ENCODE data around the gene VTN.

Gene VTN

GRCh38 chr17:28381141-28381825 lies 11.2 kb upstream of the VTN start:
- POLR2A ChIA-PET, result no interaction called here

GRCh38 chr17:28379814-28380801 lies 10.0 kb upstream of the VTN start:
- CTCF ChIA-PET, result interaction anchor here (1.2 kb wide), 1 partner anchor 22 kb away, joined by 3 read pairs; a partner anchor contains a TSS

More at GRCh38 chr17:28381141-28381825, 11.2 kb upstream of the VTN start:
- Histone ChIP-seq H3K36me3 (ENCODE audit: control insufficient read depth in 4 of 4, insufficient read depth in 4 of 4, low read length in 3 of 4) (peaks cover 0 to 2% (median 0%) of the 10 kb centered on the region in 4 experiments), H3K27me3 (replicated peaks in 2 of 5; ENCODE audit: control insufficient read depth in 4 of 5, insufficient read depth in 5 of 5, low read length in 4 of 5) (peaks cover 0 to 33% (median 0%) of the 10 kb centered on the region in 5 experiments), H3K4me1 (ENCODE audit: control extremely low read depth in 1 of 4, control insufficient read depth in 4 of 4, insufficient read depth in 4 of 4, low read length in 3 of 4) (peaks cover 0 to 34% (median 20%) of the 10 kb centered on the region in 4 experiments), H3K9me3 (ENCODE audit: control extremely low read depth in 1 of 5, control insufficient read depth in 4 of 5, insufficient read depth in 2 of 5, low read depth in 1 of 5, low read length in 4 of 5) (no peaks in the 10 kb centered on the region), H3K27ac (ENCODE audit: insufficient read depth in 1 of 2, low read depth in 1 of 2, low read length in 2 of 2, poor library complexity in 1 of 2, severe bottlenecking in 2 of 2) (no peak overlapping the region), H3K4me3 (ENCODE audit: control insufficient read depth in 1 of 7, extremely low read depth in 1 of 7, insufficient read depth in 4 of 7, low read depth in 2 of 7, low read length in 6 of 7) (peak overlapping the region in 2 of 7 experiments; percentile 40 to 61)
- peak in 2 of 3 donors; percentile 48 to 53 for DNase-seq
- WGBS (ENCODE audit: insufficient coverage), result 29% methylated on average over 71 of the region's 72 CpGs
- CTCF ChIA-PET, result interaction anchor here (0.8 to 1.2 kb wide), 2 partner anchors 20 to 129 kb away, joined by 3 read pairs; no protein-coding TSS in a partner anchor

GRCh38 chr17:28372945-28373274 lies 2.8 kb upstream of the VTN start:
- Histone ChIP-seq H3K36me3 (ENCODE audit: control insufficient read depth in 4 of 4, insufficient read depth in 4 of 4, low read length in 3 of 4) (peaks cover 0 to 2% (median 0%) of the 10 kb centered on the region in 4 experiments), H3K27ac (ENCODE audit: insufficient read depth in 1 of 2, low read depth in 1 of 2, low read length in 2 of 2, poor library complexity in 1 of 2, severe bottlenecking in 2 of 2) (no peak overlapping the region), H3K4me1 (ENCODE audit: control extremely low read depth in 1 of 4, control insufficient read depth in 4 of 4, insufficient read depth in 4 of 4, low read length in 3 of 4) (peaks cover 0 to 22% (median 12%) of the 10 kb centered on the region in 4 experiments), H3K4me3 (ENCODE audit: control insufficient read depth in 1 of 7, extremely low read depth in 1 of 7, insufficient read depth in 4 of 7, low read depth in 2 of 7, low read length in 6 of 7) (peak overlapping the region in 1 of 7 experiments; percentile 83), H3K27me3 (replicated peaks in 2 of 5; ENCODE audit: control insufficient read depth in 4 of 5, insufficient read depth in 5 of 5, low read length in 4 of 5) (peaks cover 0 to 14% (median 0%) of the 10 kb centered on the region in 5 experiments), H3K9me3 (ENCODE audit: control extremely low read depth in 1 of 5, control insufficient read depth in 4 of 5, insufficient read depth in 2 of 5, low read depth in 1 of 5, low read length in 4 of 5) (no peaks in the 10 kb centered on the region)
- ChIA-PET POLR2A (no interaction called here), CTCF (no interaction called here)
- WGBS (ENCODE audit: insufficient coverage), result 89% methylated on average over 4 of the region's 6 CpGs
- DNase-seq, result no peak

More at GRCh38 chr17:28379814-28380801, 10.0 kb upstream of the VTN start:
- Histone ChIP-seq H3K27me3 (replicated peaks in 2 of 5; ENCODE audit: control insufficient read depth in 4 of 5, insufficient read depth in 5 of 5, low read length in 4 of 5) (peaks cover 0 to 31% (median 0%) of the 10 kb centered on the region in 5 experiments), H3K4me3 (ENCODE audit: control insufficient read depth in 1 of 7, extremely low read depth in 1 of 7, insufficient read depth in 4 of 7, low read depth in 2 of 7, low read length in 6 of 7) (no peak overlapping the region), H3K4me1 (ENCODE audit: control extremely low read depth in 1 of 4, control insufficient read depth in 4 of 4, insufficient read depth in 4 of 4, low read length in 3 of 4) (peaks cover 0 to 30% (median 17%) of the 10 kb centered on the region in 4 experiments), H3K27ac (ENCODE audit: insufficient read depth in 1 of 2, low read depth in 1 of 2, low read length in 2 of 2, poor library complexity in 1 of 2, severe bottlenecking in 2 of 2) (no peak overlapping the region), H3K9me3 (ENCODE audit: control extremely low read depth in 1 of 5, control insufficient read depth in 4 of 5, insufficient read depth in 2 of 5, low read depth in 1 of 5, low read length in 4 of 5) (no peaks in the 10 kb centered on the region), H3K36me3 (ENCODE audit: control insufficient read depth in 4 of 4, insufficient read depth in 4 of 4, low read length in 3 of 4) (peaks cover 0 to 2% (median 0%) of the 10 kb centered on the region in 4 experiments)
- 40% methylated on average over 6 of the region's 10 CpGs for whole genome bisulfite sequencing (ENCODE audit: insufficient coverage)
- peak; percentile 37 to 82 (median 71) for DNase-seq
- POLR2A ChIA-PET, result no interaction called here

GRCh38 chr17:28372203-28372944 lies 2.3 kb upstream of the VTN start:
- H3K27me3 ChIP-seq (replicated peaks in 2 of 5; ENCODE audit: control insufficient read depth in 4 of 5, insufficient read depth in 5 of 5, low read length in 4 of 5), result peaks cover 0 to 14% (median 0%) of the 10 kb centered on the region in 5 experiments
- H3K27ac ChIP-seq (ENCODE audit: insufficient read depth in 1 of 2, low read depth in 1 of 2, low read length in 2 of 2, poor library complexity in 1 of 2, severe bottlenecking in 2 of 2), result no peak overlapping the region
- no peaks in the 10 kb centered on the region for H3K36me3 ChIP-seq (ENCODE audit: control insufficient read depth in 4 of 4, insufficient read depth in 4 of 4, low read length in 3 of 4)
- no peaks in the 10 kb centered on the region for H3K9me3 ChIP-seq (ENCODE audit: control extremely low read depth in 1 of 5, control insufficient read depth in 4 of 5, insufficient read depth in 2 of 5, low read depth in 1 of 5, low read length in 4 of 5)
- DNase-seq, result peak in 2 of 3 donors; percentile 27 to 46
- POLR2A ChIA-PET, result interaction anchor here (1.0 kb wide), 1 partner anchor 15 kb away, joined by 3 read pairs; the partner anchor contains the start of gene POLDIP2
- CTCF ChIA-PET, result no interaction called here
- WGBS (ENCODE audit: insufficient coverage), result 2% methylated on average over 45 of the region's 53 CpGs
- H3K4me3 ChIP-seq (ENCODE audit: control insufficient read depth in 1 of 7, extremely low read depth in 1 of 7, insufficient read depth in 4 of 7, low read depth in 2 of 7, low read length in 6 of 7), result peak overlapping the region; percentile 25 to 83 (median 61)
- peaks cover 0 to 22% (median 12%) of the 10 kb centered on the region in 4 experiments for H3K4me1 ChIP-seq (ENCODE audit: control extremely low read depth in 1 of 4, control insufficient read depth in 4 of 4, insufficient read depth in 4 of 4, low read length in 3 of 4)

DNA sequence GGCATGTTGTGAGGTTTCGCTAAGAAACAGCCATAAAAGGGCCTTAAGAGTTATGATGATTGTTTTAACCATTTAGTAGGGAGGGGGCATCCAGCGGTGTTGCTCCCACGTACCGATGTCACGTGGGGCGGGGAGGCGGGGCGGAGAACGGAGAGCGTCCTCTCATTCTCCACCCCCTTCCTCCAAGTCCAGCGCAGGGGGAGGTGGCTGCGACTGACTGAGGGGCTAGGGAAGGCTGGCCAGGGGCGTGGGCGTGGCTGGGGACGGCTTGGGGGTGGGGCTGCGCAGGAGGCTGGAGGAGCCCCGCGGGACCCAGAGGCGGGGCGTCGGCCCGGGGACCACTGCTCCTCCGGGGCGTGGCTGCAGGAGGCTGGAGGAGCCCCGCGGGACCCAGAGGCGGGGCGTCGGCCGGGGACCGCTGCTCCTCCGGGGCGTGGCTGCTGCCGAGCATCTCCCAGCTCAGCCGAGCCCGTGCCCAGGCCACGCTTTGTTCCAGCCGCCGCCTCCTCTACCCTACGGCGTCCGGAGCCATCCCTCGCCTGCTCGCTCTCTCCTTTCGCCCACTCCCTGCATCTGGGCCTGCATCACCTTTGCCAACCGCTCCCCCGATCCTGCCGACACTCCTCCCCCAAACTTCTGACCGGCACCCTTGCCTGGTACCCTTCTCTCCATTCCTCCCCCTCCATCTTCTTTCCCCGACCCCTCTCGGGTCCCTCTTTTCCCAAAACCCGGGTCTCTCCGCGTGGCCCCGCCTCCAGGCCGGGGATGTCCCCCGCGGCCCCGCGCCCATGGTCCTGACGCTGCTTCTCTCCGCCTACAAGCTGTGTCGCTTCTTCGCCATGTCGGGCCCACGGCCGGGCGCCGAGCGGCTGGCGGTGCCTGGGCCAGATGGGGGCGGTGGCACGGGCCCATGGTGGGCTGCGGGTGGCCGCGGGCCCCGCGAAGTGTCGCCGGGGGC lies 1.4 kb upstream of the VTN start, which contains the start of gene SARM1:
Gene SARM1 (plus strand): TSS at position 450 of the 958 bp plus-strand sequence. CDS start 339 bp downstream, at position 789.
- CTCF ChIA-PET, result interaction anchor here (1.4 kb wide), 1 partner anchor 16 kb away, joined by 3 read pairs; no protein-coding TSS in a partner anchor
- Histone ChIP-seq H3K4me1 (ENCODE audit: control extremely low read depth in 1 of 4, control insufficient read depth in 4 of 4, insufficient read depth in 4 of 4, low read length in 3 of 4) (peaks cover 0 to 22% (median 12%) of the 10 kb centered on the region in 4 experiments), H3K27ac (ENCODE audit: insufficient read depth in 1 of 2, low read depth in 1 of 2, low read length in 2 of 2, poor library complexity in 1 of 2, severe bottlenecking in 2 of 2) (no peak within 1 kb of the TSS), H3K36me3 (ENCODE audit: control insufficient read depth in 4 of 4, insufficient read depth in 4 of 4, low read length in 3 of 4) (no peaks in the 10 kb centered on the region), H3K9me3 (ENCODE audit: control extremely low read depth in 1 of 5, control insufficient read depth in 4 of 5, insufficient read depth in 2 of 5, low read depth in 1 of 5, low read length in 4 of 5) (no peaks in the 10 kb centered on the region), H3K4me3 (ENCODE audit: control insufficient read depth in 1 of 7, extremely low read depth in 1 of 7, insufficient read depth in 4 of 7, low read depth in 2 of 7, low read length in 6 of 7) (peak within 1 kb of the TSS; percentile 25 to 83 (median 61)), H3K27me3 (replicated peaks in 2 of 5; ENCODE audit: control insufficient read depth in 4 of 5, insufficient read depth in 5 of 5, low read length in 4 of 5) (peaks cover 0 to 14% (median 0%) of the 10 kb centered on the region in 5 experiments)
- POLR2A ChIA-PET, result interaction anchor here (1.0 kb wide), 1 partner anchor 14 kb away, joined by 3 read pairs; the partner anchor contains the start of gene POLDIP2
- DNase-seq, result peak; percentile 82 to 93 (median 91)
- under 1% methylated on average over 63 of the region's 80 CpGs for WGBS (ENCODE audit: insufficient coverage)
